HL-60 (cell line): Measurements from ENCODE around the gene CAPN8.

Experiments
- DNase-seq, 2 experiments: peaks; one replicate each; pipeline ENCODE4 v3.0.0-alpha.2; 2010 to 2020; ENCODE audit warnings: low read depth in 1 of 2, low spot score in 1 of 2
- H3K27ac ChIP-seq: fragments of 250-450 bp; sonication (Bioruptor Pico); replicated peaks from 2 replicates; pipeline ENCODE4 v1.5.1; 2020; ENCODE audit warnings: mild to moderate bottlenecking, moderate library complexity
- H3K27me3 ChIP-seq: fragments of 250-450 bp; sonication (Bioruptor Pico); 2 replicates; pipeline ENCODE4 v1.5.1; 2021; ENCODE audit warnings: mild to moderate bottlenecking, moderate library complexity; ENCODE audit not compliant: insufficient read depth, poor library complexity, severe bottlenecking
- H3K4me3 ChIP-seq: replicated peaks from 2 replicates; pipeline ENCODE4 v1.5.1; 2011; ENCODE audit warnings: mild to moderate bottlenecking, control low read depth, low read length; ENCODE audit not compliant: insufficient read depth
- CTCF ChIP-seq: IDR thresholded peaks from one replicate; pipeline ENCODE4 v1.5.1; 2011; ENCODE audit warnings: low read length, control low read depth, inconsistent platforms; ENCODE audit not compliant: insufficient read depth
- GABPA ChIP-seq: IDR thresholded peaks from 2 replicates; pipeline ENCODE4 v1.6.1; 2012; ENCODE audit warnings: low read depth
- POLR2AphosphoS5 ChIP-seq: IDR thresholded peaks from 2 replicates; pipeline ENCODE4 v1.6.1; 2012; ENCODE audit warnings: low read depth
- REST ChIP-seq: IDR thresholded peaks from 2 replicates; pipeline ENCODE4 v1.6.1; 2012; ENCODE audit warnings: low read depth; ENCODE audit not compliant: insufficient replicate concordance
- SPI1 ChIP-seq: IDR thresholded peaks from 2 replicates; pipeline ENCODE4 v1.6.1; 2012; ENCODE audit warnings: low read depth, mild to moderate bottlenecking, borderline replicate concordance

The CAPN8 gene

GRCh38 chr1:223611936-223612335 is 53.6 kb downstream of the CAPN8 start:
- no peak overlapping the region for H3K27ac ChIP-seq

DNA sequence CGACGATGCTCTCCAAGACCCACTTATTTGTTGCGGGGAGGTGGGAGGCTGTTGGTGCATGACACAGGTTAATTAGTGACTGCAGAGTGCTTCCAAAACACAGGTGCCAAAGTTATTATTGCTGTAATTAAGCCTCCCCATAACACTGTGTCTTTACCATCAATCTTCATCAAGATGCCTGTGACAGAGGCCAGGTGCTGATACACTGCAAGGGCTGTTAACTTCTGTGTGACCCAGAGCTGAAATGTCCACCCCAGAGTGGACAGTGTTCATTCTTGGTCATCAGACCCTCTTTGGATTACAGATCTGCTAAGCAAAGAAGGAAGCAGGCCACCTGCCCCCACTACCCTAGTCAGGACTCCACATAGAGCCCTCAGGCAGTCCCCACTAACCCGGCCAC is 55.5 kb downstream of the CAPN8 start:
- H3K27me3 ChIP-seq: no peaks in the 10 kb centered on the region
- TF ChIP-seq GABPA (no peak), CTCF (no peak), SPI1 (no peak), POLR2AphosphoS5 (no peak), REST (no peak)
- no peak overlapping the region for H3K4me3 ChIP-seq
- no peak overlapping the region for H3K27ac ChIP-seq
- DNase-seq: no peak

More at GRCh38 chr1:223611936-223612335, 53.6 kb downstream of the CAPN8 start:
- DNase-seq: no peak
- no peak for TF ChIP-seq POLR2AphosphoS5
- Histone ChIP-seq H3K4me3 (no peak overlapping the region), H3K27me3 (no peaks in the 10 kb centered on the region)

DNA sequence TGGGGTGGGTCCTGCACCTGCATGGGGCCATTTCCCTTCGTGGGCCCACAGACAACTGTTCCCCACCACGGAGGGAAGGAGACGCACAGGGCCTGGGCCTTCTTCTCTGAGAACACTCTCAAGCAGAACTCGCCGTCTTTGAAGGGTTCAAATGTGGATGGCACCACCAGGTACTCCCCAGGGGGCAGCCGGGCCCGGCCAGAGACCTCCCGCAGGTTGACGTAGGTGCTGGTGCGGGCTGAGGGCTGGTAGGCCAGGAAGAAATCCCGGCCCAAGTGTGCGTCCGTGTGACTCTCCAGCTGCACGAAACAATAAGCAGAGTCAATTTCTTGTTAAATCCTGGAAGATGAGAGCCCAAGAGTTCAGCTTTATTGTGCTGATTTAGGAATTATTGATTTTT is 56.4 kb downstream of the CAPN8 start:
- Histone ChIP-seq H3K27ac (no peak overlapping the region), H3K27me3 (no peaks in the 10 kb centered on the region), H3K4me3 (no peak overlapping the region)
- TF ChIP-seq POLR2AphosphoS5 (no peak), GABPA (no peak), CTCF (no peak), REST (no peak), SPI1 (no peak)
- no peak for DNase-seq

GRCh38 chr1:223558512-223558911 is 107.0 kb downstream of the CAPN8 start:
- no peak overlapping the region for H3K4me3 ChIP-seq
- no peak for TF ChIP-seq SPI1
- TF ChIP-seq CTCF: no peak
- TF ChIP-seq GABPA: no peak
- DNase-seq: no peak
- H3K27me3 ChIP-seq: no peaks in the 10 kb centered on the region
- H3K27ac ChIP-seq: no peak overlapping the region

DNA sequence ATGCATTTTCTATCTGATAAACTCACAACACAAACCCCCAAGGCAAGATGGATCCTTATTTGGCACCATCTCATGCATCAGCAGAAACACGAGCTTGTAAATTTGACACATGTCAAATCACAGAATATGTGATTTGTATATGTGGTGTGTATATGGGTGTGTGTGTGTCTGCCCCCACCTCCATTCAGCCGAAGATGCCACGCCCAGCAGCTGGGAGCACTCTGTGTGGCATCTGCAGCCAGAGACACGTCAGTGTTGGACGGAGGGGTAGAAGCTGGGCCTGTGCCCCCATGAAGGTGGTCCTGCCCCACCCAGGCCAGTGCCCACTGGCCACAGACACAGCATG is 108.4 kb downstream of the CAPN8 start:
- TF ChIP-seq SPI1: no peak
- TF ChIP-seq GABPA: no peak
- no peak for TF ChIP-seq POLR2AphosphoS5
- TF ChIP-seq REST: no peak
- TF ChIP-seq CTCF: no peak
- no peak for DNase-seq
- no peaks in the 10 kb centered on the region for H3K27me3 ChIP-seq
- H3K27ac ChIP-seq: no peak overlapping the region
- H3K4me3 ChIP-seq: no peak overlapping the region
